IMR-90 (cell line): ENCODE data around the gene GPR84. TPM values are rescaled to one million over a fixed set of nuclear protein-coding genes. Genes with fewer than 3 reads are reported as not detected.

Experiments used
- ATAC-seq: fragments of 200-7000 bp; cut with Tn5 transposase; 2 replicates; pipeline ENCODE4 v1.9.1; 2020; ENCODE audit warnings: low read depth, mild to moderate bottlenecking, moderate library complexity
- BruUV-seq: library from RNA; stranded (reverse); fragments of 400-500 nt; replicated peaks from 2 replicates; lab custom pipeline; 2021; lab: Mats Ljungman, UMichigan
- CTCF ChIA-PET: fragments of 300-600 bp; formaldehyde crosslinking; extraction: SDS; loops from one replicate; lab custom pipeline; 2021; ENCODE audit warnings: antibody characterized with exemption; lab: Yijun Ruan, JAX
- POLR2A ChIA-PET: fragments of 300-600 bp; sonication (Branson Sonifier 250); formaldehyde crosslinking; loops from one replicate; lab custom pipeline; 2022; ENCODE audit warnings: antibody characterized with exemption; ENCODE audit not compliant: unreplicated experiment; lab: Charles Lee
- DNase-seq: peaks from one replicate; pipeline ENCODE4 v3.0.0; 2013
- H2AFZ ChIP-seq: replicated peaks from 2 replicates; pipeline ENCODE3; 2013; ENCODE audit warnings: low read length, mild to moderate bottlenecking; ENCODE audit not compliant: poor library complexity
- H2AK5ac ChIP-seq: 2 replicates; pipeline ENCODE4 v1.6.1; 2013; ENCODE audit warnings: low read depth, low read length, inconsistent platforms
- H2AK9ac ChIP-seq: replicated peaks from 2 replicates; pipeline ENCODE3; 2013; ENCODE audit warnings: mild to moderate bottlenecking, low read depth, low read length, moderate library complexity; ENCODE audit not compliant: poor library complexity
- H2BK120ac ChIP-seq: 2 replicates; pipeline ENCODE4 v1.6.1; 2013; ENCODE audit warnings: low read depth, low read length, inconsistent platforms
- H2BK15ac ChIP-seq: 3 replicates; pipeline ENCODE4 v1.6.1; 2013; ENCODE audit warnings: low read depth, low read length, inconsistent platforms
- H2BK20ac ChIP-seq: 2 replicates; pipeline ENCODE4 v1.6.1; 2013; ENCODE audit warnings: low read depth, mild to moderate bottlenecking, inconsistent platforms, low read length, moderate library complexity
- H2BK5ac ChIP-seq: 2 replicates; pipeline ENCODE4 v1.6.1; 2013; ENCODE audit warnings: mild to moderate bottlenecking, low read depth, low read length, inconsistent platforms; ENCODE audit not compliant: poor library complexity, severe bottlenecking
- H3K14ac ChIP-seq: replicated peaks from 2 replicates; pipeline ENCODE4 v1.6.1; 2013; ENCODE audit warnings: low read depth, low read length, inconsistent platforms
- H3K18ac ChIP-seq: 2 replicates; pipeline ENCODE4 v1.6.1; 2013; ENCODE audit warnings: low read depth, low read length, control low read depth
- H3K23ac ChIP-seq: 2 replicates; pipeline ENCODE4 v1.6.1; 2013; ENCODE audit warnings: low read depth, low read length, inconsistent platforms
- H3K27ac ChIP-seq: 2 replicates; pipeline ENCODE4 v1.5.1; 2013; ENCODE audit warnings: mild to moderate bottlenecking, control low read depth, low read length; ENCODE audit not compliant: insufficient read depth
- H3K27me3 ChIP-seq: 2 replicates; pipeline ENCODE4 v1.6.1; 2013; ENCODE audit warnings: low read length; ENCODE audit not compliant: control insufficient read depth, insufficient read depth
- H3K36me3 ChIP-seq: 2 replicates; pipeline ENCODE4 v1.6.1; 2013; ENCODE audit warnings: low read length, mixed read lengths; ENCODE audit not compliant: control insufficient read depth, insufficient read depth
- H3K4ac ChIP-seq: 2 replicates; pipeline ENCODE4 v1.6.1; 2013; ENCODE audit warnings: low read depth, low read length, inconsistent platforms
- H3K4me1 ChIP-seq: 2 replicates; pipeline ENCODE4 v1.6.1; 2013; ENCODE audit warnings: low read length, mixed read lengths; ENCODE audit not compliant: control insufficient read depth, insufficient read depth
- H3K4me2 ChIP-seq: 2 replicates; pipeline ENCODE4 v1.6.1; 2013; ENCODE audit warnings: low read depth, mild to moderate bottlenecking, control low read depth, low read length, moderate library complexity
- H3K4me3 ChIP-seq: 2 replicates; pipeline ENCODE4 v1.5.1; 2013; ENCODE audit warnings: low read depth, mild to moderate bottlenecking, control low read depth, low read length, moderate library complexity; ENCODE audit not compliant: insufficient read depth
- H3K56ac ChIP-seq: 2 replicates; pipeline ENCODE4 v1.6.1; 2013; ENCODE audit warnings: low read length, inconsistent platforms; ENCODE audit not compliant: insufficient read depth; ENCODE audit errors: extremely low read depth
- H3K79me1 ChIP-seq, 2 experiments: 2 replicates each; pipeline ENCODE4 v1.6.1; 2013; ENCODE audit warnings: low read length in 2 of 2, inconsistent platforms in 1 of 2, low read depth in 1 of 2
- H3K9ac ChIP-seq: 2 replicates; pipeline ENCODE4 v1.6.1; 2013; ENCODE audit warnings: low read depth, low read length, control low read depth
- H3K9me1 ChIP-seq: 2 replicates; pipeline ENCODE4 v1.6.1; 2013; ENCODE audit warnings: low read length, inconsistent platforms; ENCODE audit not compliant: insufficient read depth
- H3K9me3 ChIP-seq: 2 replicates; pipeline ENCODE4 v1.6.1; 2013; ENCODE audit warnings: low read length; ENCODE audit not compliant: control insufficient read depth, insufficient read depth
- H4K20me1 ChIP-seq: 2 replicates; pipeline ENCODE4 v1.6.1; 2013; ENCODE audit warnings: low read length, inconsistent platforms; ENCODE audit not compliant: insufficient read depth
- H4K5ac ChIP-seq: 2 replicates; pipeline ENCODE4 v1.6.1; 2013; ENCODE audit warnings: mild to moderate bottlenecking, low read depth, low read length, control low read depth
- H4K8ac ChIP-seq, 2 experiments: 2 replicates each; pipeline ENCODE4 v1.6.1; 2013; ENCODE audit warnings: low read depth in 2 of 2, low read length in 2 of 2, control low read depth in 1 of 2, inconsistent platforms in 1 of 2
- H4K91ac ChIP-seq: 2 replicates; pipeline ENCODE4 v1.6.1; 2013; ENCODE audit warnings: low read depth, low read length, inconsistent platforms; ENCODE audit not compliant: insufficient read depth
- BHLHE40 ChIP-seq: fragments of 150-350 bp; IDR thresholded peaks from 2 replicates; pipeline ENCODE4 v1.6.1; 2016; ENCODE audit warnings: mild to moderate bottlenecking, low read depth, low read length
- CEBPB ChIP-seq: IDR thresholded peaks from 2 replicates; pipeline ENCODE4 v1.6.1; 2012; ENCODE audit warnings: low read depth, low read length, improper control_type of control experiment
- CHD1 ChIP-seq: IDR thresholded peaks from 2 replicates; pipeline ENCODE4 v1.6.1; 2012; ENCODE audit warnings: low read depth, low read length, improper control_type of control experiment
- CTCF ChIP-seq: conservative IDR thresholded peaks from 2 replicates; pipeline ENCODE4 v1.5.1; 2012; ENCODE audit warnings: mild to moderate bottlenecking, low read depth, low read length, improper control_type of control experiment
- ELK1 ChIP-seq: fragments of 150-350 bp; IDR thresholded peaks from 2 replicates; pipeline ENCODE4 v1.6.1; 2016; ENCODE audit warnings: low read depth, mild to moderate bottlenecking, low read length, moderate library complexity, borderline replicate concordance
- FOS ChIP-seq: fragments of 150-350 bp; IDR thresholded peaks from 2 replicates; pipeline ENCODE4 v1.6.1; 2016; ENCODE audit warnings: low read depth, low read length
- MAFK ChIP-seq: IDR thresholded peaks from 2 replicates; pipeline ENCODE4 v1.6.1; 2012; ENCODE audit warnings: low read depth, low read length, improper control_type of control experiment
- MAZ ChIP-seq: IDR thresholded peaks from 2 replicates; pipeline ENCODE4 v1.6.1; 2012; ENCODE audit warnings: low read depth, mild to moderate bottlenecking, low read length, improper control_type of control experiment, moderate library complexity, borderline replicate concordance
- MXI1 ChIP-seq: IDR thresholded peaks from 2 replicates; pipeline ENCODE4 v1.6.1; 2012; ENCODE audit warnings: low read depth, mild to moderate bottlenecking, low read length, moderate library complexity, borderline replicate concordance
- NFE2L2 ChIP-seq: fragments of 150-350 bp; IDR thresholded peaks from 2 replicates; pipeline ENCODE4 v1.6.1; 2016; ENCODE audit warnings: low read depth, mild to moderate bottlenecking, low read length
- POLR2A ChIP-seq: IDR thresholded peaks from 2 replicates; pipeline ENCODE4 v1.6.1; 2012; ENCODE audit warnings: mild to moderate bottlenecking, low read depth, low read length
- RAD21 ChIP-seq: IDR thresholded peaks from 2 replicates; pipeline ENCODE4 v1.6.1; 2012; ENCODE audit warnings: low read length, improper control_type of control experiment
- RCOR1 ChIP-seq: IDR thresholded peaks from 2 replicates; pipeline ENCODE4 v1.6.1; 2012; ENCODE audit warnings: mild to moderate bottlenecking, low read length, improper control_type of control experiment; ENCODE audit not compliant: insufficient replicate concordance
- RFX5 ChIP-seq: IDR thresholded peaks from 2 replicates; pipeline ENCODE4 v1.8.0; 2012; ENCODE audit warnings: low read depth, mild to moderate bottlenecking, low read length, moderate library complexity
- SMC3 ChIP-seq: fragments of 150-350 bp; IDR thresholded peaks from 2 replicates; pipeline ENCODE4 v1.6.1; 2016; ENCODE audit warnings: low read depth, mild to moderate bottlenecking, antibody characterized with exemption, low read length, moderate library complexity
- USF2 ChIP-seq: fragments of 150-350 bp; IDR thresholded peaks from 2 replicates; pipeline ENCODE4 v1.6.1; 2017; ENCODE audit warnings: mild to moderate bottlenecking, antibody characterized with exemption, low read length, low read depth
- WGBS, 2 experiments: methylation state at CpG; one replicate each; pipeline versions ENCODE4 v1.1.5 to v1.1.7; 2013; ENCODE audit warnings: missing lambda C conversion rate in 2 of 2; ENCODE audit not compliant: insufficient read length in 1 of 2; ENCODE audit errors: extremely low coverage in 2 of 2; 5-methylcytosine and 5-hydroxymethylcytosine counted together
- dilution Hi-C: fragments of 300-500 bp; cut with HindIII; formaldehyde crosslinking; loops from one replicate; pipeline ENCODE4 v1.14.3; 2018; ENCODE audit warnings: low sequenced_read_pairs; ENCODE audit not compliant: unreplicated experiment
- in situ Hi-C: fragments of 300-500 bp; cut with MboI; formaldehyde crosslinking; loops from 3 replicates; pipeline ENCODE4 v1.14.3; 2019; ENCODE audit warnings: low sequenced_read_pairs, inconsistent platforms, mixed read lengths
- intact Hi-C: fragments of 100-400 bp; cut with micrococcal nuclease; formaldehyde crosslinking; loops from 2 replicates; pipeline ENCODE4 v1.10.0; 2022
- polyA plus RNA-seq, 3 experiments: library from polyadenylated mRNA; depleted of rRNA; stranded (reverse); fragments of >200 nt; gene quantifications; 2 replicates each; pipeline ENCODE4 v1.2.3, GENCODE V29; 2012; ENCODE audit warnings: low replicate concordance in 1 of 3
- total RNA-seq: library from RNA; depleted of rRNA; stranded (reverse); fragments of >200 nt; gene quantifications from 2 replicates; pipeline ENCODE4 v1.2.3, GENCODE V29; 2012

GPR84 gene
- total and polyA plus RNA-seq, 2 of the 4 experiments (the other 2 are of a cell fraction): not detected

GRCh38 chr12:54412786-54413185 lies 48.5 kb upstream of the GPR84 start:
- no TSS peak for BruUV-seq
- H3K27ac ChIP-seq: peak overlapping the region; percentile 36
- H3K4me3 ChIP-seq: no peak overlapping the region
- no peak for TF ChIP-seq CHD1
- no peak for TF ChIP-seq MXI1
- no peak for TF ChIP-seq RFX5
- TF ChIP-seq MAZ: no peak
- no peak for TF ChIP-seq MAFK
- no peak for TF ChIP-seq RCOR1
- no peak for TF ChIP-seq CTCF
- TF ChIP-seq POLR2A: no peak
- no peak for TF ChIP-seq NFE2L2
- TF ChIP-seq BHLHE40: no peak
- no peak for TF ChIP-seq SMC3
- TF ChIP-seq RAD21: no peak
- TF ChIP-seq ELK1: no peak
- no peak for TF ChIP-seq USF2
- TF ChIP-seq CEBPB: no peak
- no peak for TF ChIP-seq FOS
- no peak overlapping the region for H2BK20ac ChIP-seq
- ChIA-PET POLR2A (no interaction called here), CTCF (interaction anchor here (1.0 to 1.8 kb wide), 3 partner anchors 13 to 42 kb away, joined by 4 to 5 read pairs (median 4); no protein-coding TSS in a partner anchor)
- intact Hi-C loops: no loop called here
- H3K4me1 ChIP-seq: peaks cover 34% of the 10 kb centered on the region
- peaks cover 36% of the 10 kb centered on the region for H3K36me3 ChIP-seq
- peaks cover 29% of the 10 kb centered on the region for H3K9me1 ChIP-seq
- peak overlapping the region in 1 of 2 experiments; percentile 29; a peak in 1 of 4 replicates for H4K8ac ChIP-seq
- peak overlapping the region; percentile 67 for H2BK5ac ChIP-seq
- peak overlapping the region; percentile 41 for H3K23ac ChIP-seq
- H4K5ac ChIP-seq: no peak overlapping the region
- peak overlapping the region; percentile 83 for H2AK9ac ChIP-seq
- H4K20me1 ChIP-seq: peaks cover 97% of the 10 kb centered on the region
- WGBS, 2 experiments: 88% methylated on average over 1 of the region's 3 CpGs; no CpG with 5 or more reads in 1 of the 2 experiments
- H3K4ac ChIP-seq: peak overlapping the region; percentile 42; the same call in 1 of the 2 replicates
- peak overlapping the region; percentile 57; the same call in 1 of the 2 replicates for H3K14ac ChIP-seq
- peak overlapping the region; percentile 76 for H2AK5ac ChIP-seq
- no peak overlapping the region for H4K91ac ChIP-seq
- no peak for DNase-seq
- H2BK15ac ChIP-seq: no peak overlapping the region
- H3K27me3 ChIP-seq: no peaks in the 10 kb centered on the region
- no peak overlapping the region for H3K18ac ChIP-seq
- no peak overlapping the region for H2AFZ ChIP-seq
- ATAC-seq: no peak
- H3K9ac ChIP-seq: no peak overlapping the region
- H3K9me3 ChIP-seq: no peaks in the 10 kb centered on the region
- no peak overlapping the region for H3K56ac ChIP-seq
- dilution Hi-C loops: no loop called here
- peaks cover 18 to 71% of the 10 kb centered on the region in 2 experiments for H3K79me1 ChIP-seq
- no peak overlapping the region for H3K4me2 ChIP-seq
- H2BK120ac ChIP-seq: no peak overlapping the region
- in situ Hi-C loops: no loop called here
